ENCODE results near the gene ASIC5. TPM values are rescaled to one million over a fixed set of nuclear protein-coding genes. Genes with fewer than 3 reads are reported as not detected.

ASIC5 gene
- total RNA-seq, 1 experiment from 2014 or later, result not detected

DNA sequence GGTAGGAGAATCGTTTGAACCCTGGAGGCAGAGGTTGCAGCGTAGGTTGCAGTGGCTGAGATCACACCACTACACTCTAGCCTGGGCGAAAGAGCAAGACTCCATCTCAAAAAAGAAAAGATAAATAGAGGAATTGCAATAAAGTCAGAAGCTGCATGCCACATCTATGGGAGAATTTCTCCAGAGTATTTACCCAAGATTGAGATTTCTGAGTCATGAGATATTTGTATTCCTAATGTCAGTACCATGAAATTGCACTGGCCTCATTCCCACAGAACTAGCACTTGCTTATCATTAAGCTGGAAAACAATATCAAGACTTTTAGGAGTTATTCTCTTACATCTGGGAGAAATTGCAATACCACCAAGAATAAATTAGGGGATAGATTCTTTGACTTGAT is 37.4 kb downstream of the ASIC5 start:
- Histone ChIP-seq H2BK5ac (ENCODE audit: insufficient read length, low read length) (no peak overlapping the region), H3K9ac (ENCODE audit: extremely low read depth, insufficient read length, low read length) (no peak overlapping the region), H4K8ac (replicated peaks; ENCODE audit: insufficient read length, low read depth, low read length) (no peak overlapping the region), H2BK15ac (ENCODE audit: low read depth, low read length) (no peak overlapping the region), H3K4ac (ENCODE audit: low read depth, low read length) (no peak overlapping the region), H3K14ac (ENCODE audit: insufficient read depth, low read length) (no peak overlapping the region), H2BK20ac (ENCODE audit: low read depth, low read length, poor library complexity, severe bottlenecking) (no peak overlapping the region), H4K91ac (ENCODE audit: insufficient read length, low read depth, low read length) (no peak overlapping the region), H3K23me2 (ENCODE audit: insufficient read length, low read depth, low read length, poor library complexity, severe bottlenecking) (no peaks in the 10 kb centered on the region), H3K4me1 (ENCODE audit: insufficient read depth, low read length) (no peaks in the 10 kb centered on the region), H3K27ac (ENCODE audit: insufficient read length, low read depth, low read length) (no peak overlapping the region), H3K18ac (ENCODE audit: insufficient read length, low read depth, low read length) (no peak overlapping the region), H3K56ac (ENCODE audit: insufficient read length, low read depth, low read length) (no peak overlapping the region), H2BK120ac (ENCODE audit: low read depth, low read length, poor library complexity, severe bottlenecking) (no peak overlapping the region), H3K79me1 (ENCODE audit: insufficient read depth, low read depth, low read length, poor library complexity, severe bottlenecking) (no peaks in the 10 kb centered on the region), H3K23ac (ENCODE audit: insufficient read length, low read depth, low read length) (no peak overlapping the region), H3K9me3 (ENCODE audit: control insufficient read depth, low read depth, low read length) (no peaks in the 10 kb centered on the region), H2AK5ac (ENCODE audit: insufficient read length, low read length) (no peak overlapping the region), H2AFZ (ENCODE audit: low read length) (no peak overlapping the region), H3T11ph (ENCODE audit: low read length) (no peak overlapping the region), H4K20me1 (ENCODE audit: control insufficient read depth, insufficient read depth, insufficient read length) (no peaks in the 10 kb centered on the region), H3K79me2 (ENCODE audit: insufficient read depth, low read length) (no peaks in the 10 kb centered on the region), H3K27me3 (ENCODE audit: insufficient read depth, low read length) (no peaks in the 10 kb centered on the region), H4K5ac (ENCODE audit: insufficient read length, low read depth, low read length) (no peak overlapping the region), H3K4me2 (ENCODE audit: insufficient read depth, insufficient read length, low read length) (no peak overlapping the region), H2BK12ac (ENCODE audit: insufficient read length, low read depth, low read length) (no peak overlapping the region)
- H3K9me3 Mint-ChIP-seq, result no peaks in the 10 kb centered on the region
- TF ChIP-seq, protein P1, sequence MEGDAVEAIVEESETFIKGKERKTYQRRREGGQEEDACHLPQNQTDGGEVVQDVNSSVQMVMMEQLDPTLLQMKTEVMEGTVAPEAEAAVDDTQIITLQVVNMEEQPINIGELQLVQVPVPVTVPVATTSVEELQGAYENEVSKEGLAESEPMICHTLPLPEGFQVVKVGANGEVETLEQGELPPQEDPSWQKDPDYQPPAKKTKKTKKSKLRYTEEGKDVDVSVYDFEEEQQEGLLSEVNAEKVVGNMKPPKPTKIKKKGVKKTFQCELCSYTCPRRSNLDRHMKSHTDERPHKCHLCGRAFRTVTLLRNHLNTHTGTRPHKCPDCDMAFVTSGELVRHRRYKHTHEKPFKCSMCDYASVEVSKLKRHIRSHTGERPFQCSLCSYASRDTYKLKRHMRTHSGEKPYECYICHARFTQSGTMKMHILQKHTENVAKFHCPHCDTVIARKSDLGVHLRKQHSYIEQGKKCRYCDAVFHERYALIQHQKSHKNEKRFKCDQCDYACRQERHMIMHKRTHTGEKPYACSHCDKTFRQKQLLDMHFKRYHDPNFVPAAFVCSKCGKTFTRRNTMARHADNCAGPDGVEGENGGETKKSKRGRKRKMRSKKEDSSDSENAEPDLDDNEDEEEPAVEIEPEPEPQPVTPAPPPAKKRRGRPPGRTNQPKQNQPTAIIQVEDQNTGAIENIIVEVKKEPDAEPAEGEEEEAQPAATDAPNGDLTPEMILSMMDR (conservative IDR thresholded peaks at IDR 0.05), result no peak
- no peaks in the 10 kb centered on the region for H3K36me3 Mint-ChIP-seq (ENCODE audit: insufficient read depth in 1 of 3, low read depth in 3 of 3)
- no CpG with 5 or more reads among the region's 3 CpGs for WGBS (ENCODE audit: extremely low coverage, insufficient read length, low lambda C conversion rate)
- H3K4me1 Mint-ChIP-seq, result no peaks in the 10 kb centered on the region
- H3K27me3 Mint-ChIP-seq (ENCODE audit: low read depth), result no peaks in the 10 kb centered on the region
- DNase-seq, result no peak
- H3K27ac Mint-ChIP-seq, result no peak overlapping the region
- H3K4me3 Mint-ChIP-seq, result no peak overlapping the region
